Lower leg skin (tissue), 4 donors: ENCODE measurements around the gene LIMK1. TPM values are rescaled to one million over a fixed set of nuclear protein-coding genes. Genes with fewer than 3 reads are reported as not detected.
A peak's percentile ranks its signal among the peaks of the same experiment; 100 is the strongest.

Experiments used
- DNase-seq, 2 donors: peaks; one replicate each; pipeline ENCODE4 v3.0.0-alpha.2; 2019; ENCODE audit warnings: low spot score in 2 of 2
- H3K4me3 ChIP-seq: fragments of 200-600 bp; sonication (generic); 2 replicates; pipeline ENCODE4 v1.5.1; 2017; ENCODE audit warnings: mild to moderate bottlenecking, low read depth; ENCODE audit not compliant: poor library complexity, severe bottlenecking
- CTCF ChIP-seq, 3 donors: fragments of 450-650 bp; IDR thresholded peaks; one replicate each; pipeline ENCODE4 v1.5.1; 2016; ENCODE audit warnings: antibody characterized with exemption in 3 of 3, mild to moderate bottlenecking in 3 of 3, moderate library complexity in 2 of 3
- POLR2A ChIP-seq, 2 donors: fragments of 450-650 bp; IDR thresholded peaks; one replicate each; pipeline ENCODE4 v1.6.1; 2016 to 2017; ENCODE audit warnings: antibody characterized with exemption in 2 of 2, mild to moderate bottlenecking in 1 of 2, moderate library complexity in 1 of 2
- WGBS, 2 donors: methylation state at CpG; one replicate each; pipeline ENCODE4 v1.1.5; 2018; 5-methylcytosine and 5-hydroxymethylcytosine counted together
- intact Hi-C: fragments of 100-400 bp; cut with DNase I; formaldehyde crosslinking; loops from one replicate; pipeline ENCODE4 v1.15.0; 2023; ENCODE audit warnings: low total_unique reads
- total RNA-seq, 4 donors: library from RNA; depleted of rRNA; stranded (reverse); fragments of >200 nt; gene quantifications; one replicate each; pipeline ENCODE4 v1.1.0, GENCODE V29; 2016

LIMK1 gene
- total RNA-seq, 4 donors from 2014 or later = 7.7 to 19.5 (median 14.6) TPM

DNA sequence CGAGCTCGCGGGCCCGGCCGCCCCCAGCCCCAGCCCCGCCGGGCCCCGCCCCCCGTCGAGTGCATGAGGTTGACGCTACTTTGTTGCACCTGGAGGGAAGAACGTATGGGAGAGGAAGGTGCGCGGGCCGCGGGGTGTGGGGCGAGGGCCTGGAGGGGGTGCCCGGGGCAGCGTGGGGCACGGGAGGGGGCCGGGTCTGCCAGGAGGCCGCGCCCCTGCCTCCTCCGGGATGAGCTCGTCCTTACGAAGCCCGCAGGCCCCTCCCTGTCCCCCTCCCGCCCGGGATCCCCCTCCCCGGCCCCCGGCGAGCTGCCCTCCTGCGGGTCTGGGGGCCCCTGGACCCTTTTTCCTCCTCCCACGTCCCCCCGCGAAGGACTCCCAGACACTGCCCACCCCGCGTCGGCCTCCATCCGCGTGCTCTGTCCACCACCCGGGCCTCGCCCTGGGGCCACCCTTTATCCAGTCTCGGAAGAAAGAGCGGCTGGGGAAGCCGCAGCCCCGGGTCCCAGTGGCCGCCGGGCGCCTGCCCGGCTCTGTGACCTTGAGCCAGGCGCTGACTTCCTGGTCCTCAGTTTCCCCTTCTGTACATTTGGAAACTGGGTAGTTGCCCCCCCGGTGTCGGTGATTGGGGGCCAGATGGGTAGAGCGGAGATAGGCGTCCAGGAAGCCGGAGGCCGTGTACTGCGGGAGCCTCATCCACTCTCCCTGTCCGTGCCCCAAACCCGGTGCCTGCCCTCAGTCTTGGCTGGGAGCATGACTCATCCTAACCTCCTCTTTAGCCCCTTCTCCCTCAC is 521 bp downstream of the LIMK1 start:
- peak overlapping the region; percentile 42 for H3K4me3 ChIP-seq
- 0 to 2% methylated on average over 23 to 46 of the region's 61 CpGs for WGBS, 2 donors
- intact Hi-C loops = no loop called here
- DNase-seq = peak in 1 of 2 donors; percentile 33
- TF ChIP-seq CTCF (IDR thresholded peaks at IDR 0.05) (no peak), POLR2A (IDR thresholded peaks at IDR 0.05) (no peak)

DNA sequence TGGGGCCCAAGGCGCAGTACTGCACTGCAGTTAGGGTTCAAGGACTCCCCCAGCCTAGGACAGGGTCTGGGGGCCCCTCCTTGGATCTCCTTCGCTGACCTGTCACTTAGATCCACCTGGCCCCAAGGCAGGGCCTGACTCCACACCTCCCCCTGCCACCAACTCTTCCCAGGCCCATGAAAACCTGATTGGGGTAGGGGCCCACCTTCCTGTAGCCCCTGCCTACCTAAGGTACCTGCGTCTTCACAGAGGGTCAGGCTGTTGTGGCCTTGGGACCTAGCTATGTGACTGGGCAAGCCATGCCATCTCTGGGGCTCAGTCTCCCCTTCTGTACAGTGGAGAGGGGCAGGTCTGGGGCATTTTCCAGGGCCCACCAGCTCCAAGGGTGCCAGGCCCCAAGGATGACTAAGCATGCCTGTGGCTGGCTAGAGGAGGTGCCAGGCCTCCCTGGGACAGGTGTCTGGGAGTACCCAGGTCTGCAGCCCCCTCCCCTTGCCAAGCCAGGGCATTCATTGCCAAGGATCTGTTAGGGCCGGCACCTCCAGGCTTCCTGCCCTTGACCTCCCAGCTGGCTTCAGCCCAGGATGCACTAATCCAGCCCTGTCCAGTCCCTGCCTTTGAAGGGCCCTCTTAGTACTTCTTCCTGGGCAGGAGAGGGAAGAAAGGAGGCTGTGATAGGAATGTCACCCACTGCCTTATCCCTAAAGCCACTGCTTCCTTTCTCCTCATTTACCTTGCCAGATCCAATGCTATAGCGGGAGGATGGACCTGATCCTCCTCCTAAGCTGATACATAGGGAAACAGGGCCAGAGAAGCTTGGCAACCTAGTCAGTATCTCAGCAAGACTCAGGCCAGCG is 1.3 kb downstream of the LIMK1 start:
- no peak for TF ChIP-seq POLR2A (IDR thresholded peaks at IDR 0.05)
- no peak for TF ChIP-seq CTCF (IDR thresholded peaks at IDR 0.05)
- DNase-seq = peak in 1 of 2 donors; percentile 23
- intact Hi-C loops = no loop called here
- 59 to 63% methylated on average over 6 of the region's 6 CpGs for WGBS, 2 donors
- H3K4me3 ChIP-seq = no peak overlapping the region

- no peak for DNase-seq
- H3K4me3 ChIP-seq = no peak overlapping the region
- TF ChIP-seq CTCF (IDR thresholded peaks at IDR 0.05) = no peak
- TF ChIP-seq POLR2A (IDR thresholded peaks at IDR 0.05) = no peak
- intact Hi-C loops = no loop called here
- WGBS, 2 donors = 92 to 96% methylated on average over 10 of the region's 10 CpGs
These were observed 4.3 kb downstream of the LIMK1 start for GRCh38 chr7:74087791-74088453.

GRCh38 chr7:74092321-74092963 is 8.8 kb downstream of the LIMK1 start:
- DNase-seq = no peak
- 44 to 69% methylated on average over 11 to 12 of the region's 13 CpGs for WGBS, 2 donors
- H3K4me3 ChIP-seq = no peak overlapping the region
- TF ChIP-seq POLR2A (IDR thresholded peaks at IDR 0.05) (no peak), CTCF (IDR thresholded peaks at IDR 0.05) (no peak)
- intact Hi-C loops = no loop called here

DNA sequence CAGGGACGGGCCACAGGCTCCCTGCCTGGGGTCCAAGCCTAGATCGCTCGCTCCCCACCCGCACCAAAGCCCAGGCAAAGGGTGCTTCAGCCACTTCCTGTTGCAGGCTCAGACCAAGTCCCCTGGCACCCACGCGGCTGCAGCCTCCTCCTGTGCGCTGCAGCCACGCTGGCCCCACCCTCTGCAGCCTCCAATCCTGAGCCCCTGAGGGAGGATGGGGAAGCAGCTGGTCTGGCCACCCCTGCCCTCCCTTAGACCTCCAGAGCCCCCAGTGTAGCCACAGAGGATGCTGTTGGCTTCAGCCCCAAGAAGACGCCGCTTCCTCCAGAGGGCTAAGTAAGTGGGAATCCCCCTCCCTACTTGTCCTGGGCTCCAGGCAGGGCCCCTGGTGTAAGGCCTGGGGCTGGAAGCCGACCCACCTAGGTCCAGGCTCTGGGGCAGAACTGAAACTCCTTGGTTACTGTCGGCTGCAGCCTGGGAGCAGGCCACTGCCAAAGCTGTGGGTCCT is 9.4 kb downstream of the LIMK1 start:
- TF ChIP-seq CTCF (IDR thresholded peaks at IDR 0.05) = no peak
- no peak for TF ChIP-seq POLR2A (IDR thresholded peaks at IDR 0.05)
- intact Hi-C loops = no loop called here
- DNase-seq = peak; percentile 30 to 90
- no peak overlapping the region for H3K4me3 ChIP-seq
- WGBS, 2 donors = 28 to 55% methylated on average over 2 to 12 of the region's 12 CpGs
